ENCODE measurements around the gene CWH43.

GRCh38 chr4:48997962-48998361, 11.9 kb downstream of the CWH43 start:
- TF ChIP-seq CTCF (conservative IDR thresholded peaks at IDR 0.05; ENCODE audit: low read depth, low read length) (no peak), EZH2phosphoT487 (IDR thresholded peaks at IDR 0.05; ENCODE audit: borderline replicate concordance, low read length) (no peak), EZH2 (IDR thresholded peaks at IDR 0.05; ENCODE audit: low read length, unreplicated experiment) (no peak)

All from PC-3 (cell line).